ENCODE results near the gene NEUROD2. TPM values are rescaled to one million over a fixed set of nuclear protein-coding genes. Genes with fewer than 3 reads are reported as not detected.

NEUROD2 gene
- total and polyA plus RNA-seq, 2 of the 13 experiments (the other 11 are each of a cell fraction or from before 2014, with no cell fraction given), result not detected

DNA sequence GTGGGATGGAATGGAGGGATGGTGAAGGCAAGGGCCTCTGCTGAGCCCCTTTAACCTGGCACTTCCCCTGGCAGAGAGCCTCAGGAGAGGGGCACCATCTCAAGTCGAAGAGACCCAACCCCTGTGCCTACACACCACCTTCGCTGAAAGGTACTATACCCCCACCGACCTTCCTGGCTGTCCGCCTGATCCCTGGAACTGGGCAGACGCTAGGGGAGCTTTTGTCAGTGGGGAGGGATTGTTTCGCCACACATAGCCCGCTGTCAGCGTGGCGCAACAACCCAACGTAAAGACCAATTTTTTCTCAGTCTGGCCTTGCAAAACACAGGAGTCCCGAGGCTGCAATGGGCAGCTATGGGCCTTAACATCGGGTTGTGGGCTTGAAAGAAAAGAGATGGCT lies 22.2 kb upstream of the NEUROD2 start (continued):
- TF ChIP-seq ZBTB40 (IDR thresholded peaks at IDR 0.05) (no peak), ZBTB40 (CRISPR knock-in tag; IDR thresholded peaks at IDR 0.05) (0 out of 2 replicates have a peak, but pooled peaks have one; percentile 40), ZNF574 (CRISPR knock-in tag; IDR thresholded peaks at IDR 0.05) (peak; percentile 8; the same call in 1 of the 2 replicates), POGZ (CRISPR knock-in tag; IDR thresholded peaks at IDR 0.05) (no peak), ZMYM4 (CRISPR knock-in tag; IDR thresholded peaks at IDR 0.05) (no peak), TBX2 (CRISPR knock-in tag; IDR thresholded peaks at IDR 0.05; ENCODE audit: borderline replicate concordance) (peak; percentile 56), SP140L (CRISPR knock-in tag; IDR thresholded peaks at IDR 0.05; ENCODE audit: borderline replicate concordance) (no peak), HNRNPL (IDR thresholded peaks at IDR 0.05; ENCODE audit: low read depth, low read length) (peak; percentile 65; the same call in 1 of the 2 replicates), MYC (CRISPR knock-in tag; IDR thresholded peaks at IDR 0.05; ENCODE audit: borderline replicate concordance) (no peak), ARID4A (CRISPR knock-in tag; IDR thresholded peaks at IDR 0.05; ENCODE audit: borderline replicate concordance) (peak; percentile 29; the same call in 1 of the 2 replicates)
- TF ChIP-seq, protein P1, sequence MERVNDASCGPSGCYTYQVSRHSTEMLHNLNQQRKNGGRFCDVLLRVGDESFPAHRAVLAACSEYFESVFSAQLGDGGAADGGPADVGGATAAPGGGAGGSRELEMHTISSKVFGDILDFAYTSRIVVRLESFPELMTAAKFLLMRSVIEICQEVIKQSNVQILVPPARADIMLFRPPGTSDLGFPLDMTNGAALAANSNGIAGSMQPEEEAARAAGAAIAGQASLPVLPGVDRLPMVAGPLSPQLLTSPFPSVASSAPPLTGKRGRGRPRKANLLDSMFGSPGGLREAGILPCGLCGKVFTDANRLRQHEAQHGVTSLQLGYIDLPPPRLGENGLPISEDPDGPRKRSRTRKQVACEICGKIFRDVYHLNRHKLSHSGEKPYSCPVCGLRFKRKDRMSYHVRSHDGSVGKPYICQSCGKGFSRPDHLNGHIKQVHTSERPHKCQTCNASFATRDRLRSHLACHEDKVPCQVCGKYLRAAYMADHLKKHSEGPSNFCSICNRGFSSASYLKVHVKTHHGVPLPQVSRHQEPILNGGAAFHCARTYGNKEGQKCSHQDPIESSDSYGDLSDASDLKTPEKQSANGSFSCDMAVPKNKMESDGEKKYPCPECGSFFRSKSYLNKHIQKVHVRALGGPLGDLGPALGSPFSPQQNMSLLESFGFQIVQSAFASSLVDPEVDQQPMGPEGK (CRISPR knock-in tag; IDR thresholded peaks at IDR 0.05), result peak; percentile 90

Data from HepG2 (cell line).